ENCODE data around the gene TSNAXIP1. TPM values are rescaled to one million over a fixed set of nuclear protein-coding genes. Genes with fewer than 3 reads are reported as not detected.

Gene TSNAXIP1
- total RNA-seq, 1 donor = 1.8 TPM

DNA sequence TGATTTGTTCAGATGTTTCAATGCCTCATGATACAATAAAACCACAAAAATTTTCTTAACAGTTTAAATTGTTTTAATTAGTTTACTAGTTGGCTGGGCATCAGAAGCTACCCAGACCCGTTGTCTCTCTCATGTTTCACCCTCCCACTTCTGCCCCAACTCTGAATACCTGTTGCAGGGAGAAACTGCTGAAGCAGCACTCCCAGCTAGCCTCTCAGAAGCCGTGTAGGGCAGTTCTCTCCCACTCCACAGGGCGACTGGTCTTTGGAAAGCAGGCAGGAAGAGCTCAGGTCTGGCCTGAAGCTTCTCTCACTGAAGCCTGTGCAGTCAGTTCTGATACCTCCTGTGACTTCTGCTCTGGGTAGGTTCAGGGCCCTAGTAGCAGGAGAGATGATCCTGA lies 64.6 kb downstream of the TSNAXIP1 start:
- H3K4me1 ChIP-seq (ENCODE audit: insufficient read depth, low read length) = peaks cover 19% of the 10 kb centered on the region
- peaks cover 58% of the 10 kb centered on the region for H3K36me3 ChIP-seq (ENCODE audit: insufficient read depth, low read length)
- no peaks in the 10 kb centered on the region for H3K9me3 ChIP-seq (ENCODE audit: low read depth, low read length)
- H2AFZ ChIP-seq (ENCODE audit: low read length) = no peak overlapping the region
- no peak overlapping the region for H3K4me3 ChIP-seq (ENCODE audit: insufficient read depth, low read length)
- no peaks in the 10 kb centered on the region for H3K27me3 ChIP-seq (ENCODE audit: insufficient read depth, low read length)
- no peak overlapping the region for H3K4me2 ChIP-seq (ENCODE audit: insufficient read depth, low read length)
- TF ChIP-seq, protein P1, sequence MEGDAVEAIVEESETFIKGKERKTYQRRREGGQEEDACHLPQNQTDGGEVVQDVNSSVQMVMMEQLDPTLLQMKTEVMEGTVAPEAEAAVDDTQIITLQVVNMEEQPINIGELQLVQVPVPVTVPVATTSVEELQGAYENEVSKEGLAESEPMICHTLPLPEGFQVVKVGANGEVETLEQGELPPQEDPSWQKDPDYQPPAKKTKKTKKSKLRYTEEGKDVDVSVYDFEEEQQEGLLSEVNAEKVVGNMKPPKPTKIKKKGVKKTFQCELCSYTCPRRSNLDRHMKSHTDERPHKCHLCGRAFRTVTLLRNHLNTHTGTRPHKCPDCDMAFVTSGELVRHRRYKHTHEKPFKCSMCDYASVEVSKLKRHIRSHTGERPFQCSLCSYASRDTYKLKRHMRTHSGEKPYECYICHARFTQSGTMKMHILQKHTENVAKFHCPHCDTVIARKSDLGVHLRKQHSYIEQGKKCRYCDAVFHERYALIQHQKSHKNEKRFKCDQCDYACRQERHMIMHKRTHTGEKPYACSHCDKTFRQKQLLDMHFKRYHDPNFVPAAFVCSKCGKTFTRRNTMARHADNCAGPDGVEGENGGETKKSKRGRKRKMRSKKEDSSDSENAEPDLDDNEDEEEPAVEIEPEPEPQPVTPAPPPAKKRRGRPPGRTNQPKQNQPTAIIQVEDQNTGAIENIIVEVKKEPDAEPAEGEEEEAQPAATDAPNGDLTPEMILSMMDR (IDR thresholded peaks at IDR 0.05; ENCODE audit: extremely low read depth, low read depth, low read length) = no peak
- peak; percentile 73 for DNase-seq (ENCODE audit: insufficient read length, low spot score, missing footprints)
- H4K20me1 ChIP-seq (ENCODE audit: insufficient read depth, low read length) = peaks cover 33% of the 10 kb centered on the region
- peaks cover 58% of the 10 kb centered on the region for H3K79me2 ChIP-seq (ENCODE audit: insufficient read depth, low read length)
- no peak overlapping the region for H3K27ac ChIP-seq (ENCODE audit: low read depth, low read length)

DNA sequence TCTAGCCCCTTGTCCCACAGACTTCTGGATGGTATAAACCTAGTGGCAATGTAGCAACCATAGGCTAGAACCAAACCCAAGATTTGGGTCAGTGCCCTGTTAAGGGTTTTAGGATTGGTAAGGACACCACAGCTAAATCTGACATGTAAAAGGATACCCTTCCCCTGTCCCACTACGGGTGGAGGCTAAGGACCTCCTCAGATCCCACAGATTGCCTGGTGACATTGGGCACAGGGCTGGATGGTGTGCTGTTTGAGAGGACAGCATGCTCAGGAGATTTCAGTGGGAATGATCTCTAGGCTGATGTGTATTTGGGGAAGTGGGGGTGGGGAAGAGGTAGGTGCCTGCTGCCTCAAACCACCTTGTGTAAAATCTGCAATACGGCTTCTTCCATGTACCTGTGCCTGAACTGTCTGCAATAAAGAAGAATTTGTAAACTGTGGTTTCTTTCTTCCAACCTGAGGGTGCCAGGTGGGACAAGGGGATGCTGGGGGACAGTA lies 65.5 kb downstream of the TSNAXIP1 start:
- peaks cover 59% of the 10 kb centered on the region for H3K36me3 ChIP-seq (ENCODE audit: insufficient read depth, low read length)
- H2AFZ ChIP-seq (ENCODE audit: low read length) = peak overlapping the region; percentile 82
- H3K79me2 ChIP-seq (ENCODE audit: insufficient read depth, low read length) = peaks cover 58% of the 10 kb centered on the region
- DNase-seq (ENCODE audit: insufficient read length, low spot score, missing footprints) = peak; percentile 78
- H3K4me1 ChIP-seq (ENCODE audit: insufficient read depth, low read length) = peaks cover 19% of the 10 kb centered on the region
- peaks cover 42% of the 10 kb centered on the region for H4K20me1 ChIP-seq (ENCODE audit: insufficient read depth, low read length)
- H3K4me3 ChIP-seq (ENCODE audit: insufficient read depth, low read length) = peak overlapping the region; percentile 96
- TF ChIP-seq, protein P1 (IDR thresholded peaks at IDR 0.05; ENCODE audit: extremely low read depth, low read depth, low read length) = no peak
- H3K27ac ChIP-seq (ENCODE audit: low read depth, low read length) = peak overlapping the region; percentile 86
- H3K27me3 ChIP-seq (ENCODE audit: insufficient read depth, low read length) = no peaks in the 10 kb centered on the region
- peak overlapping the region; percentile 94 for H3K4me2 ChIP-seq (ENCODE audit: insufficient read depth, low read length)
- H3K9me3 ChIP-seq (ENCODE audit: low read depth, low read length) = no peaks in the 10 kb centered on the region

DNA sequence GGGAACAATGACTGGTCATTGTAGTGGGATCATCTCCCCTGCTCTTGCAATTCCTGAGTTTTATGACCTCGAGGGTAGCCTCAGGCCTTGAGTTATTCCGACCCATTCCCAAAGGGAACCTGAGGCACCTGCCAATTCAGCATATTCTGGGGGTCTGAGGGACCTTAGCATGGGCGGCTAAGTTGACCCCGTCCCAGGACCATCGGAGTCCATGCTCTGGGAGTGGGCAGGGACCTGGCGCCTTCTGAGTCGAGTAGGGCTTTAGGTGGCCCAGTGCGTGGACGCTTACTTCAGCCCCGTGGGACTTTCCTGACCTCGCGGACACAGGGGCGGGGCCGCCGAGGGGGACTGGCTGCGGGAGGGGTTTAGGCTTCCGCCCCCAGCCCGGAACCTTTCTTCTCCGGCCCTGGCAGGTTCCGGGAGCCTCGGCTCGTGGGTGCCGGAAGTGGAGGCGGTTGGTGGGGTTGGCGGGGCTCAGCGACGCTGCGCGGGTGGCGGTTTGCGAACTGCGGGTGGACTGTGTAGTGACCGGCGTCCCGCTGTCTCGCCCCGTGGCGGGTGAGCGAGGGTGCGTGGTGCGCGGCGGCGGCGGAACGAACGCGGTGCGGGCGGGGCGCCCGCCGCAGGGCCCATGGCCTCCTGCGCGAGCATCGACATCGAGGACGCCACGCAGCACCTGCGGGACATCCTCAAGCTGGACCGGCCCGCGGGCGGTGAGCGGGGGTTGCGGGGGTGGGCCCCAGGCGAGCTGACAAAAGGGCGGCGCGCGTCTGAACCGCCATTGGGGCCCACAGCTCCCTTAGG lies 66.1 kb downstream of the TSNAXIP1 start, which contains the start of gene EDC4:
Gene EDC4, plus strand, starts transcription at position 422 of the 804 bp plus-strand sequence. Its CDS starts 210 bp downstream, at position 632.
- H3K9me3 ChIP-seq (ENCODE audit: low read depth, low read length) = no peaks in the 10 kb centered on the region
- peak; percentile 98 for DNase-seq (ENCODE audit: insufficient read length, low spot score, missing footprints)
- H3K4me2 ChIP-seq (ENCODE audit: insufficient read depth, low read length) = peak within 1 kb of the TSS; percentile 94
- H3K79me2 ChIP-seq (ENCODE audit: insufficient read depth, low read length) = peaks cover 58% of the 10 kb centered on the region
- peaks cover 19% of the 10 kb centered on the region for H3K4me1 ChIP-seq (ENCODE audit: insufficient read depth, low read length)
- H4K20me1 ChIP-seq (ENCODE audit: insufficient read depth, low read length) = peaks cover 42% of the 10 kb centered on the region
- H3K27me3 ChIP-seq (ENCODE audit: insufficient read depth, low read length) = no peaks in the 10 kb centered on the region
- TF ChIP-seq, protein P1 (IDR thresholded peaks at IDR 0.05; ENCODE audit: extremely low read depth, low read depth, low read length) = no peak
- peak within 1 kb of the TSS; percentile 96 for H3K4me3 ChIP-seq (ENCODE audit: insufficient read depth, low read length)
- H2AFZ ChIP-seq (ENCODE audit: low read length) = peak within 1 kb of the TSS; percentile 82
- peak within 1 kb of the TSS; percentile 86 for H3K27ac ChIP-seq (ENCODE audit: low read depth, low read length)
- peaks cover 59% of the 10 kb centered on the region for H3K36me3 ChIP-seq (ENCODE audit: insufficient read depth, low read length)
